Gastroesophageal sphincter (tissue), 3 donors: ENCODE data around the gene SRF.

Experiments
- CTCF ChIP-seq, 4 experiments: fragments of 200-600 bp in 2 of 4; fragments of 450-650 bp in 2 of 4; sonication (generic) in 1 of 4; IDR thresholded peaks; one replicate each; pipeline ENCODE4 v1.5.1; 2017 to 2019; ENCODE audit warnings: antibody characterized with exemption in 4 of 4, mild to moderate bottlenecking in 2 of 4, moderate library complexity in 2 of 4
- EP300 ChIP-seq: sonication (generic); formaldehyde crosslinking; IDR thresholded peaks from one replicate; pipeline ENCODE4 v1.6.1; 2017; ENCODE audit warnings: antibody characterized with exemption, mild to moderate bottlenecking
- POLR2AphosphoS5 ChIP-seq: sonication (generic); formaldehyde crosslinking; IDR thresholded peaks from one replicate; pipeline ENCODE4 v1.6.1; 2017; ENCODE audit warnings: antibody characterized with exemption

GRCh38 chr6:43203029-43203717, 32.1 kb downstream of the SRF start:
- TF ChIP-seq EP300 = no peak
- TF ChIP-seq CTCF (IDR thresholded peaks at IDR 0.05) = no peak
- no peak for TF ChIP-seq POLR2AphosphoS5
